ENCODE results near the gene TRAPPC1. TPM values are rescaled to one million over a fixed set of nuclear protein-coding genes. Genes with fewer than 3 reads are reported as not detected.

TRAPPC1 gene
- total RNA-seq, 1 experiment from 2014 or later, result 132 TPM

DNA sequence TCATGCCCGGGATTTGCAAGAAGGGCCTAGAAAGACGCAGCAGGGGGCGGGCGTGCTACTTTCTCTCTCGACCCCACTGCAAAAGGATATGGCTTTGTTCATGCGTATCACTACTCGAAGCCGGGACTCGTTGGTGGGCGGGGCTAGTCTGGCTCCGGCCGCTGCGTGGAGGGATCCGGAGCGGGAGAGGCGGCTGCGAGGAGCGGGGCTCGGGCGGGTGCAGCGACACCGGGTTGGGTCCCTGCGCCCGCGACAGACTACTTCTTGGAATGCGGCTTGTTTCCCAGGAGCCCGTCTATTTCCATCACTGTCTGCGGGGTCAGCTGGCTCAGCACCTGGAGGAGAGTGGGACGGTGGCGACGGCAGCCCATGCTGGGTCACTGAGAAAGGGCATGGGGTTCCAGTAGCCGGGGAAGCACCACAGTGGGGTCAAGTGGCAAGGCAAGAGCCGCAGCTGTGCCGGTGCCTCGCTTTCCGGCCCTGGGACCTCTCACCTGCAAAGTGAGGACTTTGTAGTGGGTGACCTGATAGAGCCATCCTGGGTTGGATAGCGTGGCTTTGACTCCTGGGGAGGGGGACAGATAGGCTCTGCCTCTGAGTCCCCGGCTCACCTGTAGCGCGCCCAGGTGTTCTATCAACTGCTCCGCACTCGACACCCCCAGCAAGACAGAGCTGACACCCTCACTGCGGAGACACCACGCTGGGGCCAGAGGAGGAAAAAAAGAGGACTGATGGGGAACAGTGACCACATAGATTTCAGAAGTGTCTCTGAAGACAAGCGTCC, 8.7 kb downstream of the TRAPPC1 start:
- Histone ChIP-seq H2BK20ac (ENCODE audit: low read depth, low read length, poor library complexity, severe bottlenecking) (no peak overlapping the region), H4K91ac (ENCODE audit: insufficient read length, low read depth, low read length) (no peak overlapping the region), H3K79me1 (ENCODE audit: insufficient read depth, low read depth, low read length, poor library complexity, severe bottlenecking) (no peaks in the 10 kb centered on the region), H2BK5ac (ENCODE audit: insufficient read length, low read length) (no peak overlapping the region), H2BK120ac (ENCODE audit: low read depth, low read length, poor library complexity, severe bottlenecking) (no peak overlapping the region), H3K27ac (ENCODE audit: insufficient read length, low read depth, low read length) (no peak overlapping the region), H4K8ac (replicated peaks; ENCODE audit: insufficient read length, low read depth, low read length) (no peak overlapping the region), H2BK12ac (ENCODE audit: insufficient read length, low read depth, low read length) (no peak overlapping the region), H3K27me3 (ENCODE audit: insufficient read depth, low read length) (peaks cover 28% of the 10 kb centered on the region; the same call in 1 of the 2 replicates), H3T11ph (ENCODE audit: low read length) (no peak overlapping the region), H3K4me2 (ENCODE audit: insufficient read depth, insufficient read length, low read length) (peak overlapping the region; percentile 7), H2AK5ac (ENCODE audit: insufficient read length, low read length) (no peak overlapping the region), H3K23me2 (ENCODE audit: insufficient read length, low read depth, low read length, poor library complexity, severe bottlenecking) (no peaks in the 10 kb centered on the region), H3K14ac (ENCODE audit: insufficient read depth, low read length) (no peak overlapping the region), H2AFZ (ENCODE audit: low read length) (no peak overlapping the region), H3K4me1 (ENCODE audit: insufficient read depth, low read length) (peaks cover 4% of the 10 kb centered on the region; the same call in 1 of the 2 replicates), H3K9ac (ENCODE audit: extremely low read depth, insufficient read length, low read length) (no peak overlapping the region), H3K56ac (ENCODE audit: insufficient read length, low read depth, low read length) (no peak overlapping the region), H2BK15ac (ENCODE audit: low read depth, low read length) (no peak overlapping the region), H3K9me3 (ENCODE audit: control insufficient read depth, low read depth, low read length) (no peaks in the 10 kb centered on the region), H3K79me2 (ENCODE audit: insufficient read depth, low read length) (no peaks in the 10 kb centered on the region), H3K23ac (ENCODE audit: insufficient read length, low read depth, low read length) (no peak overlapping the region), H3K18ac (ENCODE audit: insufficient read length, low read depth, low read length) (no peak overlapping the region), H4K20me1 (ENCODE audit: control insufficient read depth, insufficient read depth, insufficient read length) (no peaks in the 10 kb centered on the region), H4K5ac (ENCODE audit: insufficient read length, low read depth, low read length) (no peak overlapping the region), H3K4ac (ENCODE audit: low read depth, low read length) (no peak overlapping the region)
- peak; percentile 91 for DNase-seq
- WGBS (ENCODE audit: extremely low coverage, insufficient read length, low lambda C conversion rate), result no CpG with 5 or more reads among the region's 45 CpGs
- Mint-ChIP-seq H3K36me3 (ENCODE audit: insufficient read depth in 1 of 3, low read depth in 3 of 3) (no peaks in the 10 kb centered on the region; a peak in 2 of 7 replicates), H3K27me3 (ENCODE audit: low read depth) (peaks cover 93% of the 10 kb centered on the region), H3K4me1 (peaks cover 15 to 16% of the 10 kb centered on the region in 2 experiments), H3K9me3 (no peaks in the 10 kb centered on the region), H3K27ac (no peak overlapping the region), H3K4me3 (peak overlapping the region; percentile 50 to 65)
- TF ChIP-seq, protein P1, sequence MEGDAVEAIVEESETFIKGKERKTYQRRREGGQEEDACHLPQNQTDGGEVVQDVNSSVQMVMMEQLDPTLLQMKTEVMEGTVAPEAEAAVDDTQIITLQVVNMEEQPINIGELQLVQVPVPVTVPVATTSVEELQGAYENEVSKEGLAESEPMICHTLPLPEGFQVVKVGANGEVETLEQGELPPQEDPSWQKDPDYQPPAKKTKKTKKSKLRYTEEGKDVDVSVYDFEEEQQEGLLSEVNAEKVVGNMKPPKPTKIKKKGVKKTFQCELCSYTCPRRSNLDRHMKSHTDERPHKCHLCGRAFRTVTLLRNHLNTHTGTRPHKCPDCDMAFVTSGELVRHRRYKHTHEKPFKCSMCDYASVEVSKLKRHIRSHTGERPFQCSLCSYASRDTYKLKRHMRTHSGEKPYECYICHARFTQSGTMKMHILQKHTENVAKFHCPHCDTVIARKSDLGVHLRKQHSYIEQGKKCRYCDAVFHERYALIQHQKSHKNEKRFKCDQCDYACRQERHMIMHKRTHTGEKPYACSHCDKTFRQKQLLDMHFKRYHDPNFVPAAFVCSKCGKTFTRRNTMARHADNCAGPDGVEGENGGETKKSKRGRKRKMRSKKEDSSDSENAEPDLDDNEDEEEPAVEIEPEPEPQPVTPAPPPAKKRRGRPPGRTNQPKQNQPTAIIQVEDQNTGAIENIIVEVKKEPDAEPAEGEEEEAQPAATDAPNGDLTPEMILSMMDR (conservative IDR thresholded peaks at IDR 0.05), result no peak
